Aorta (tissue), 5 donors: ENCODE measurements around the gene TCAP. TPM values are rescaled to one million over a fixed set of nuclear protein-coding genes. Genes with fewer than 3 reads are reported as not detected.

Source experiments
- ATAC-seq: fragments of 200-7000 bp; cut with Tn5 transposase; one replicate; pipeline ENCODE4 v1.9.1; 2022; ENCODE audit warnings: moderate library complexity; ENCODE audit not compliant: low FRiP score
- DNase-seq, 2 donors: peaks; one replicate each; pipeline ENCODE4 v3.0.0-alpha.2; 2020
- H3K27ac ChIP-seq, 2 donors: one replicate each; pipeline ENCODE4 v1.5.1; 2013; ENCODE audit warnings: low read length in 2 of 2, mild to moderate bottlenecking in 2 of 2, moderate library complexity in 2 of 2, control low read depth in 1 of 2, inconsistent platforms in 1 of 2, low read depth in 1 of 2
- H3K27me3 ChIP-seq, 2 donors: one replicate each; pipeline ENCODE4 v1.6.1; 2013; ENCODE audit warnings: control low read depth in 1 of 2, low read length in 1 of 2, mild to moderate bottlenecking in 1 of 2, moderate library complexity in 1 of 2; ENCODE audit not compliant: insufficient read depth in 2 of 2, control insufficient read depth in 1 of 2
- H3K36me3 ChIP-seq, 2 donors: one replicate each; pipeline ENCODE4 v1.6.1; 2013; ENCODE audit warnings: control low read depth in 1 of 2, low read length in 1 of 2, mild to moderate bottlenecking in 1 of 2; ENCODE audit not compliant: insufficient read depth in 2 of 2, control insufficient read depth in 1 of 2
- H3K4me1 ChIP-seq, 2 donors: one replicate each; pipeline ENCODE4 v1.6.1; 2013; ENCODE audit warnings: low read length in 2 of 2, control low read depth in 1 of 2, mild to moderate bottlenecking in 1 of 2, moderate library complexity in 1 of 2; ENCODE audit not compliant: insufficient read depth in 2 of 2, control insufficient read depth in 1 of 2
- H3K4me3 ChIP-seq, 2 donors: one replicate each; pipeline ENCODE4 v1.5.1; 2013; ENCODE audit warnings: low read length in 2 of 2, control low read depth in 1 of 2, mild to moderate bottlenecking in 1 of 2
- H3K9me3 ChIP-seq: one replicate; pipeline ENCODE4 v1.6.1; 2013; ENCODE audit warnings: mild to moderate bottlenecking, low read length; ENCODE audit not compliant: control insufficient read depth
- WGBS, 2 donors: extraction: QIAGEN DNeasy Blood & Tissue Kit; methylation state at CpG; one replicate each; pipeline ENCODE4 v1.1.7; 2013; 5-methylcytosine and 5-hydroxymethylcytosine counted together
- intact Hi-C, 2 donors: fragments of 100-400 bp; cut with DNase I; formaldehyde crosslinking; loops; one replicate each; pipeline versions ENCODE4 v1.14.2 to v1.15.0; 2022
- polyA plus RNA-seq, 2 donors: library from polyadenylated mRNA; stranded (reverse); fragments of 200-250 nt; gene quantifications; one replicate each; pipeline ENCODE4 v1.2.3, GENCODE V29; 2013
- total RNA-seq, 2 donors: library from RNA; stranded (reverse); fragmentation: NEBNext Ultra II Directional; extraction: Animal tissue kit (Norgen Biotek cat#: 25700); gene quantifications; one replicate each; pipeline ENCODE4 v1.2.1, GENCODE V29; 2021
- donor health status: healthy with polysubstance abuse.
- donor health status: Bipolar disorder and iron deficiency.
- donor health status: DM: no; HTN: no; CAD: no.
- donor health status: DM: no; HTN: no; CAD: no.
- donor health status: DM: yes; HTN: yes; CAD: no.

Gene TCAP
- total and polyA plus RNA-seq, 4 donors, result 1.9 to 9.3 (median 3.6) TPM

- no peak for ATAC-seq
- H3K27ac ChIP-seq, result no peak overlapping the region
- no peak for DNase-seq
- WGBS, 2 donors, result 86% methylated on average over 7 of the region's 7 CpGs
- no peaks in the 10 kb centered on the region for H3K9me3 ChIP-seq
- H3K27me3 ChIP-seq, result no peaks in the 10 kb centered on the region
- no peaks in the 10 kb centered on the region for H3K4me1 ChIP-seq
- no peaks in the 10 kb centered on the region for H3K36me3 ChIP-seq
- H3K4me3 ChIP-seq, result no peak overlapping the region
- intact Hi-C loops, result no loop called here
Measured at GRCh38 chr17:39641883-39642282, 23.3 kb upstream of the TCAP start.

GRCh38 chr17:39642291-39643074, 22.7 kb upstream of the TCAP start:
- Histone ChIP-seq H3K4me1 (no peaks in the 10 kb centered on the region), H3K27me3 (no peaks in the 10 kb centered on the region), H3K4me3 (no peak overlapping the region), H3K27ac (no peak overlapping the region), H3K9me3 (no peaks in the 10 kb centered on the region), H3K36me3 (no peaks in the 10 kb centered on the region)
- ATAC-seq, result no peak
- DNase-seq, result no peak
- 81 to 86% methylated on average over 9 of the region's 9 CpGs for WGBS, 2 donors
- intact Hi-C loops, result no loop called here

- Histone ChIP-seq H3K4me1 (no peaks in the 10 kb centered on the region), H3K9me3 (no peaks in the 10 kb centered on the region), H3K27me3 (no peaks in the 10 kb centered on the region), H3K27ac (no peak overlapping the region), H3K36me3 (no peaks in the 10 kb centered on the region), H3K4me3 (no peak overlapping the region)
- ATAC-seq (no peak), DNase-seq (no peak)
- intact Hi-C loops, result no loop called here
- WGBS, 2 donors, result 71 to 72% methylated on average over 4 of the region's 4 CpGs
Measured at GRCh38 chr17:39643271-39643670, 21.9 kb upstream of the TCAP start.

GRCh38 chr17:39647256-39647655, 17.9 kb upstream of the TCAP start:
- Histone ChIP-seq H3K27me3 (no peaks in the 10 kb centered on the region), H3K36me3 (no peaks in the 10 kb centered on the region)
- no peak for ATAC-seq

GRCh38 chr17:39648616-39649366, 16.4 kb upstream of the TCAP start:
- Histone ChIP-seq H3K36me3 (no peaks in the 10 kb centered on the region), H3K27ac (no peak overlapping the region), H3K9me3 (no peaks in the 10 kb centered on the region), H3K4me3 (no peak overlapping the region), H3K27me3 (no peaks in the 10 kb centered on the region), H3K4me1 (no peaks in the 10 kb centered on the region)
- WGBS, 2 donors, result 76 to 81% methylated on average over 15 of the region's 15 CpGs
- ATAC-seq, result no peak
- no peak for DNase-seq
- intact Hi-C loops, result no loop called here

More at GRCh38 chr17:39647256-39647655, 17.9 kb upstream of the TCAP start:
- Histone ChIP-seq H3K27ac (no peak overlapping the region), H3K4me3 (no peak overlapping the region), H3K9me3 (no peaks in the 10 kb centered on the region), H3K4me1 (no peaks in the 10 kb centered on the region)
- 85 to 86% methylated on average over 5 of the region's 5 CpGs for WGBS, 2 donors
- intact Hi-C loops, result no loop called here
- no peak for DNase-seq

- Histone ChIP-seq H3K27ac (no peak overlapping the region), H3K4me3 (no peak overlapping the region), H3K36me3 (no peaks in the 10 kb centered on the region), H3K27me3 (no peaks in the 10 kb centered on the region), H3K9me3 (no peaks in the 10 kb centered on the region), H3K4me1 (no peaks in the 10 kb centered on the region)
- ATAC-seq (no peak), DNase-seq (no peak)
- WGBS, 2 donors, result 89 to 93% methylated on average over 11 of the region's 11 CpGs
- intact Hi-C loops, result no loop called here
Measured at GRCh38 chr17:39650121-39650579, 15.0 kb upstream of the TCAP start.

- Histone ChIP-seq H3K4me1 (no peaks in the 10 kb centered on the region), H3K36me3 (no peaks in the 10 kb centered on the region), H3K27ac (no peak overlapping the region), H3K4me3 (no peak overlapping the region), H3K9me3 (no peaks in the 10 kb centered on the region), H3K27me3 (no peaks in the 10 kb centered on the region)
- no peak for ATAC-seq
- intact Hi-C loops, result no loop called here
- no peak for DNase-seq
- WGBS, 2 donors, result 65 to 68% methylated on average over 8 of the region's 8 CpGs
Measured at GRCh38 chr17:39651923-39652586, 13.1 kb upstream of the TCAP start.

- H3K27ac ChIP-seq, result no peak overlapping the region
- H3K4me3 ChIP-seq, result no peak overlapping the region
- no peaks in the 10 kb centered on the region for H3K4me1 ChIP-seq
- WGBS, 2 donors, result 59 to 63% methylated on average over 7 of the region's 7 CpGs
- no peaks in the 10 kb centered on the region for H3K36me3 ChIP-seq
- H3K27me3 ChIP-seq, result no peaks in the 10 kb centered on the region
- DNase-seq (no peak), ATAC-seq (peak; percentile 4)
- intact Hi-C loops, result no loop called here
- H3K9me3 ChIP-seq, result no peaks in the 10 kb centered on the region
Measured at GRCh38 chr17:39652587-39653315, 12.4 kb upstream of the TCAP start.
